Measurements from ENCODE around the gene RHBG. TPM values are rescaled to one million over a fixed set of nuclear protein-coding genes. Genes with fewer than 3 reads are reported as not detected.

RHBG gene
- total RNA-seq, 4 donors from 2014 or later = not detected

- H3K27ac ChIP-seq = no peak overlapping the region
- no peaks in the 10 kb centered on the region for H3K9me3 ChIP-seq
- intact Hi-C loops (cut with DNase I) = loop anchor here (5.0 kb wide), 2 partner anchors 60 to 220 kb away; no protein-coding TSS in a partner anchor
- WGBS, 2 donors = 89 to 90% methylated on average over 8 of the region's 8 CpGs
- no peaks in the 10 kb centered on the region for H3K36me3 ChIP-seq
- H3K4me3 ChIP-seq (replicated peaks in 1 of 3) = no peak overlapping the region
- no peaks in the 10 kb centered on the region for H3K27me3 ChIP-seq
- TF ChIP-seq POLR2A (IDR thresholded peaks at IDR 0.05) (no peak), CTCF (IDR thresholded peaks at IDR 0.05) (no peak)
- H3K4me1 ChIP-seq = no peaks in the 10 kb centered on the region
- DNase-seq = no peak
Observed at GRCh38 chr1:156386949-156387869, 18.2 kb downstream of the RHBG start.

- H3K4me3 ChIP-seq (replicated peaks in 1 of 3) = no peak overlapping the region
- 12 to 20% methylated on average over 5 to 10 of the region's 15 CpGs for WGBS, 2 donors
- H3K9me3 ChIP-seq = no peaks in the 10 kb centered on the region
- TF ChIP-seq CTCF (IDR thresholded peaks at IDR 0.05) = no peak
- no peak for TF ChIP-seq POLR2A (IDR thresholded peaks at IDR 0.05)
- no peak overlapping the region for H3K27ac ChIP-seq
- no peaks in the 10 kb centered on the region for H3K27me3 ChIP-seq
- H3K36me3 ChIP-seq = no peaks in the 10 kb centered on the region
- H3K4me1 ChIP-seq = no peaks in the 10 kb centered on the region
- no peak for DNase-seq
- intact Hi-C loops (cut with DNase I) = loop anchor here (5.0 kb wide), 2 partner anchors 59 to 219 kb away; no protein-coding TSS in a partner anchor
Observed at GRCh38 chr1:156387870-156388173, 18.8 kb downstream of the RHBG start.

- no peak overlapping the region for H3K4me3 ChIP-seq (replicated peaks in 1 of 3)
- no peaks in the 10 kb centered on the region for H3K36me3 ChIP-seq
- no peak for TF ChIP-seq CTCF (IDR thresholded peaks at IDR 0.05)
- no peak for TF ChIP-seq POLR2A (IDR thresholded peaks at IDR 0.05)
Observed at GRCh38 chr1:156388174-156389137, 19.4 kb downstream of the RHBG start.

GRCh38 chr1:156389311-156389710, 20.3 kb downstream of the RHBG start:
- intact Hi-C loops (cut with DNase I) = loop anchor here (5.0 kb wide), 2 partner anchors 58 to 218 kb away; no protein-coding TSS in a partner anchor
- H3K4me3 ChIP-seq (replicated peaks in 1 of 3) = no peak overlapping the region
- no peak overlapping the region for H3K27ac ChIP-seq

More at GRCh38 chr1:156388174-156389137, 19.4 kb downstream of the RHBG start:
- H3K9me3 ChIP-seq = no peaks in the 10 kb centered on the region
- no peaks in the 10 kb centered on the region for H3K4me1 ChIP-seq
- no peak for DNase-seq
- H3K27me3 ChIP-seq = no peaks in the 10 kb centered on the region
- intact Hi-C loops (cut with DNase I) = loop anchor here (5.0 kb wide), 2 partner anchors 59 to 219 kb away; no protein-coding TSS in a partner anchor
- 13 to 50% methylated on average over 11 to 48 of the region's 73 CpGs for WGBS, 2 donors
- no peak overlapping the region for H3K27ac ChIP-seq

More at GRCh38 chr1:156389311-156389710, 20.3 kb downstream of the RHBG start:
- no peak for DNase-seq
- TF ChIP-seq CTCF (IDR thresholded peaks at IDR 0.05) = no peak
- TF ChIP-seq POLR2A (IDR thresholded peaks at IDR 0.05) = no peak
- Histone ChIP-seq H3K36me3 (no peaks in the 10 kb centered on the region), H3K9me3 (no peaks in the 10 kb centered on the region), H3K4me1 (no peaks in the 10 kb centered on the region), H3K27me3 (no peaks in the 10 kb centered on the region)
- WGBS, 2 donors = 95 to 97% methylated on average over 6 to 8 of the region's 8 CpGs
